HL-60/S4 treated with retinoic acid at 250 ng/mL for 4 days and 3 days (cell line): ENCODE measurements around the gene KIAA1191.

ENCODE experiments used
- in situ Hi-C: fragments of 300-500 bp; cut with MboI; formaldehyde crosslinking; loops from 2 replicates; pipeline ENCODE4 v1.7.0; 2022; ENCODE audit warnings: low sequenced_read_pairs

Gene KIAA1191

GRCh38 chr5:176389135-176390123, 27.9 kb upstream of the KIAA1191 start:
- in situ Hi-C loops, result no loop called here

- in situ Hi-C loops, result no loop called here
Observed at GRCh38 chr5:176388444-176389134, 27.0 kb upstream of the KIAA1191 start, which contains the start of the genes HIGD2A and NOP16. TSS of gene HIGD2A (plus strand) at chr5:176388751. CDS start at chr5:176388820, 69 bp downstream. TSS of gene NOP16 (minus strand) at chr5:176388598. CDS start at chr5:176388539, 59 bp downstream.

GRCh38 chr5:176388003-176388443, 26.5 kb upstream of the KIAA1191 start:
- in situ Hi-C loops, result no loop called here

- in situ Hi-C loops, result no loop called here
Observed at GRCh38 chr5:176387384-176387925, 25.9 kb upstream of the KIAA1191 start.

- in situ Hi-C loops, result no loop called here
Observed at GRCh38 chr5:176386491-176386890, 24.9 kb upstream of the KIAA1191 start.

- in situ Hi-C loops, result no loop called here
Observed at GRCh38 chr5:176384991-176385390, 23.4 kb upstream of the KIAA1191 start.

GRCh38 chr5:176384366-176384930, 22.9 kb upstream of the KIAA1191 start:
- in situ Hi-C loops, result no loop called here

GRCh38 chr5:176383961-176384360, 22.4 kb upstream of the KIAA1191 start:
- in situ Hi-C loops, result no loop called here

GRCh38 chr5:176383248-176383905, 21.8 kb upstream of the KIAA1191 start:
- in situ Hi-C loops, result no loop called here

GRCh38 chr5:176382721-176383120, 21.2 kb upstream of the KIAA1191 start:
- in situ Hi-C loops, result no loop called here

- in situ Hi-C loops, result no loop called here
Observed at GRCh38 chr5:176381979-176382378, 20.4 kb upstream of the KIAA1191 start.

GRCh38 chr5:176381423-176381822, 19.9 kb upstream of the KIAA1191 start:
- in situ Hi-C loops, result no loop called here

GRCh38 chr5:176379881-176380280, 18.3 kb upstream of the KIAA1191 start:
- in situ Hi-C loops, result no loop called here

- in situ Hi-C loops, result no loop called here
Observed at GRCh38 chr5:176373100-176373818, 11.7 kb upstream of the KIAA1191 start.

GRCh38 chr5:176371621-176372539, 10.3 kb upstream of the KIAA1191 start:
- in situ Hi-C loops, result no loop called here

- in situ Hi-C loops, result no loop called here
Observed at GRCh38 chr5:176369934-176370711, 8.6 kb upstream of the KIAA1191 start.

GRCh38 chr5:176368726-176369125, 7.2 kb upstream of the KIAA1191 start:
- in situ Hi-C loops, result no loop called here
